ENCODE measurements around the gene DNAJA2.

The DNAJA2 gene

GRCh38 chr16:46968063-46968435, 5.4 kb downstream of the DNAJA2 start:
- no peak overlapping the region for H3K4me3 ChIP-seq (ENCODE audit: low read length)
- TF ChIP-seq, protein P1, sequence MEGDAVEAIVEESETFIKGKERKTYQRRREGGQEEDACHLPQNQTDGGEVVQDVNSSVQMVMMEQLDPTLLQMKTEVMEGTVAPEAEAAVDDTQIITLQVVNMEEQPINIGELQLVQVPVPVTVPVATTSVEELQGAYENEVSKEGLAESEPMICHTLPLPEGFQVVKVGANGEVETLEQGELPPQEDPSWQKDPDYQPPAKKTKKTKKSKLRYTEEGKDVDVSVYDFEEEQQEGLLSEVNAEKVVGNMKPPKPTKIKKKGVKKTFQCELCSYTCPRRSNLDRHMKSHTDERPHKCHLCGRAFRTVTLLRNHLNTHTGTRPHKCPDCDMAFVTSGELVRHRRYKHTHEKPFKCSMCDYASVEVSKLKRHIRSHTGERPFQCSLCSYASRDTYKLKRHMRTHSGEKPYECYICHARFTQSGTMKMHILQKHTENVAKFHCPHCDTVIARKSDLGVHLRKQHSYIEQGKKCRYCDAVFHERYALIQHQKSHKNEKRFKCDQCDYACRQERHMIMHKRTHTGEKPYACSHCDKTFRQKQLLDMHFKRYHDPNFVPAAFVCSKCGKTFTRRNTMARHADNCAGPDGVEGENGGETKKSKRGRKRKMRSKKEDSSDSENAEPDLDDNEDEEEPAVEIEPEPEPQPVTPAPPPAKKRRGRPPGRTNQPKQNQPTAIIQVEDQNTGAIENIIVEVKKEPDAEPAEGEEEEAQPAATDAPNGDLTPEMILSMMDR (IDR thresholded peaks at IDR 0.05; ENCODE audit: insufficient read depth, low read depth, low read length, missing control alignments): no peak
- DNase-seq (ENCODE audit: low read depth): no peak

- TF ChIP-seq, protein P1 (IDR thresholded peaks at IDR 0.05; ENCODE audit: insufficient read depth, low read depth, low read length, missing control alignments): no peak
- no peak for DNase-seq (ENCODE audit: low read depth)
- no peak overlapping the region for H3K4me3 ChIP-seq (ENCODE audit: low read length)
Measured at GRCh38 chr16:46962629-46963028, 10.8 kb downstream of the DNAJA2 start.

DNA sequence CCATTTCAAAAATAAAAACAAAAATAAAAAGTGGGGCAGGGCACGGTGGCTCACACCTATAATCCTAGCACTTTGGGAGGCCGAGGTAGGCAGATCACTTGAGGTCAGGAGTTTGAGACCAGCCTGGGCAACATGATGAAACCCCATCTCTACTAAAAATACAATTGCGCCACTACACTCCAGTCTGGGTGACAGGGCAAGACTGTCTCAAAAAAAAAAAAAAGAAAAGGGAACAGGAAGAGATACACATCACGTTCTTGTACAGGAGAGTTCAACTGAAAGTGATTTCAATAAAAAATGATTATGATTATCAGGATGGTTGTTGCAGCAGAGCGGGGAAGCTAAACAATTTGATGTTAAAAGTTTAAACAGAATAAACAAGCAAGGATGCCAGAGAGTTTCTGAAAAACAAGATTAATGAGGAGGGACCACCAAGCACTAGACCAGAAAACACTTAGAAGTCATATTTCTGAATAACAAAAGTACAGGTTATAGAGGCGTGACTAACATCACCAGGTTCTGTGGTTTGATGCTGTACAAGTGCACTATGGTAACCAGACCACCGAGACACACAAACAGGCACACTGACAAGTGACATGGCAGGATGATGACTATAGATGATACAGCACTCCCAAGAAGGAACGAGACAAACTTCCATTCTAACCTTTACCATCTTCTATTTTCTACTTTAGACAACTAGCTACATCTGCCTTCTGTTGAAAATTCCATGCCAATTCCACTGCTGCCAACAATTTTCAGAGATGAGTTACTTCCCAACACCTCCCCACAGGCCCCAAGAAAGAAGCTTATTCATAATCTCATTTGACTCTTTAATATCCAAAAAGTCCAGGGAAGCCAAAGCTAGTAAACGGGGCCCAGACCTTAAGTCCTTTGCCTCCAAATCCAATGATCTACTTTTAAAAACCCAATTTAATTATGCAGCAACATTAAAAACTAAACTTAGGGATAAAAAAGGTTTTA, 11.8 kb downstream of the DNAJA2 start:
- H3K4me3 ChIP-seq (ENCODE audit: low read length): no peak overlapping the region
- TF ChIP-seq, protein P1 (IDR thresholded peaks at IDR 0.05; ENCODE audit: insufficient read depth, low read depth, low read length, missing control alignments): no peak
- DNase-seq (ENCODE audit: low read depth): no peak

- no peak for DNase-seq (ENCODE audit: low read depth)
- TF ChIP-seq, protein P1 (IDR thresholded peaks at IDR 0.05; ENCODE audit: insufficient read depth, low read depth, low read length, missing control alignments): no peak
Measured at GRCh38 chr16:46954562-46954961, 18.9 kb downstream of the DNAJA2 start.

GRCh38 chr16:46950009-46950408, 23.5 kb downstream of the DNAJA2 start:
- DNase-seq (ENCODE audit: low read depth): no peak
- TF ChIP-seq, protein P1 (IDR thresholded peaks at IDR 0.05; ENCODE audit: insufficient read depth, low read depth, low read length, missing control alignments): no peak
- no peak overlapping the region for H3K4me3 ChIP-seq (ENCODE audit: low read length)

More at GRCh38 chr16:46954562-46954961, 18.9 kb downstream of the DNAJA2 start:
- no peak overlapping the region for H3K4me3 ChIP-seq (ENCODE audit: low read length)

DNA sequence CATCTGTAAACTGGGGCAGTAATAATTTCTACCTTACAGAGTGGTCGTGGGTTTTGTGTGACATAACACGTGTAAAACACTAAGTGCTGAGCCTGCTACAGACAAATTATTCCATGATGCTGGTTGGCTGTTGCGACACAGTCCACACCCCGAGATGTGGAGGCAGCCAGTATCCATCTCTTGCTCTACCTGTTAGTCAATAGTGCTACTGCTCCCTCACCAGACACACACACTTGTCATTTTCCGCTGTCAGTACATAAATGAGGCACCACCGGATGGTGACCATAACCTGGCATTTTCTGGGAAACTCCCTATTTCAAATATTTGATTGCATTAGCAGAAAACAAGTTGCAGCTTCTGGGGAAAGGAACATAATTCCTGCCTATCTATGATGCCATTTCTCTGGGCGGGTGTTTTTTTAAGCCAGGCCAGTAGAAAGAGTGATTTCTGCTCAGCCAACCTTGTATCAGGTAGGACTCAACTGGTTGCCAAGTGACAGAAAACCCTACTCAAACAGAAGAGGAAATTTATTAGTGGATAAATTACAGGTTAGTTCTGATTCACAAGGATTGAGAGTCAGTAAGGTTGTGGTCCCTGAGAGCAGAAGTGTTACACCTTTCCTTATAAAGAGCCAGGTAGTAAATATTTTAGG, 24.1 kb downstream of the DNAJA2 start:
- H3K4me3 ChIP-seq (ENCODE audit: low read length): no peak overlapping the region
- peak; percentile 50 for DNase-seq (ENCODE audit: low read depth)
- TF ChIP-seq, protein P1 (IDR thresholded peaks at IDR 0.05; ENCODE audit: insufficient read depth, low read depth, low read length, missing control alignments): no peak
